ENCODE results near the gene KIF1A. TPM values are rescaled to one million over a fixed set of nuclear protein-coding genes. Genes with fewer than 3 reads are reported as not detected.
"Not testable (repeated sequence)": the region's sequence is repeated elsewhere in the genome, so short reads cannot be mapped to it uniquely, and the experiment has no call there.

The KIF1A gene
- total and polyA plus RNA-seq, 10 of the 15 experiments (the other 5 are each of a cell fraction or from before 2014, with no cell fraction given): 0.04 to 0.95 (median 0.06) TPM; not detected in 5

DNA sequence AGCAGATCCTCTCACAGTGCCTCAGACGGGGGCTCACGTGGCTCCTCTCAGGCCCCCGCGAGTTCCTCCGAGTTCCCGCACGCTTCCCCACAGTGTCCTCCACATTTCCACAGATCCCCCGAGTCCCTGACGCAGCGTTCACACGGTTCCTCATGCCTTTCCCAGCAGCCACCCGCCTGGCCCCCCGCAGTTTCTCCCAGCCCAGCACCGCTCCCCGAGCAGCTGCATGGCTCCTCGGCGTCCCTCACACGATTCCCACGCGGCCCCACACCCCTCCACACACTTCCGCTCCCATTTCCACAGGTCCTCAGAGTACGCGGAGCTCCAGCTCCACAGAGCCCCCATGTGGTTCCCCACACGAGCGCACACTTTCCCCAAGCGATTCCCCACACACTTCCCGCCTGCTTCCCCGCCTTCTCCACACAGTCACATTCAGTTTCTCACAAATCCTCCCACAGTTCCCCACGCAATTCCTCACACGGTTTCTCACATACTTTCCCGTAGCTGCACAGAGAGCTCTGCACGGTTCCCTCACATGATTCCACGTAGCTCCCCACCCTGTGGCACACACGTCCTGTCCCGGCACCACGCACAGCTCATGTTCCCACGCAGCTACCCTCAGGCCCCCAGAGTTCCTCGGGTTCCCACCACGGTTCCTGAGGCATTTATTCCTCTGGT is 39.9 kb downstream of the KIF1A start:
- 88% methylated on average over 32 of the region's 39 CpGs for WGBS (ENCODE audit: insufficient coverage, insufficient replicate concordance, low lambda C conversion rate, missing lambda C conversion rate)
- Histone ChIP-seq H3K27me3 (replicated peaks in 1 of 2; ENCODE audit: control insufficient read depth in 2 of 2, insufficient read depth in 2 of 2, low read length in 1 of 2) (no peaks in the 10 kb centered on the region), H3K79me2 (ENCODE audit: control insufficient read depth, insufficient read depth, low read length) (no peaks in the 10 kb centered on the region), H2AFZ (ENCODE audit: control insufficient read depth, low read depth, low read length) (no peak overlapping the region), H3K27ac (ENCODE audit: control insufficient read depth, insufficient read depth) (no peak overlapping the region), H3K9me3 (replicated peaks; ENCODE audit: control insufficient read depth, insufficient read depth, low read length) (no peaks in the 10 kb centered on the region; the same call in 2 of the 3 replicates), H3K4me1 (ENCODE audit: control insufficient read depth, insufficient read depth, low read length) (no peaks in the 10 kb centered on the region), H3K4me2 (ENCODE audit: control insufficient read depth, insufficient read depth) (no peak overlapping the region), H3K4me3 (no peak overlapping the region), H3K9ac (ENCODE audit: control insufficient read depth, insufficient read depth, low read length) (no peak overlapping the region), H3K36me3 (ENCODE audit: control insufficient read depth in 2 of 2, insufficient read depth in 2 of 2, low read length in 1 of 2) (no peaks in the 10 kb centered on the region), H4K20me1 (ENCODE audit: control insufficient read depth, insufficient read depth) (no peaks in the 10 kb centered on the region)
- ChIA-PET CTCF (no interaction called here), POLR2A (no interaction called here), RAD21 (ENCODE audit: unreplicated experiment) (no interaction called here), SMC1A (ENCODE audit: uncharacterized antibody, unreplicated experiment) (no interaction called here)
- DNase-seq (ENCODE audit: low read depth, low spot score): no peak
- no peak for FAIRE-seq
- BruUV-seq (replicated peaks): no TSS peak
- ATAC-seq: no peak
- TF ChIP-seq STAT1 (conservative IDR thresholded peaks at IDR 0.05): no peak
- TF ChIP-seq TCF7 (IDR thresholded peaks at IDR 0.05; ENCODE audit: borderline replicate concordance): no peak
- TF ChIP-seq NFYA (IDR thresholded peaks at IDR 0.05; ENCODE audit: borderline replicate concordance, low read depth, low read length): no peak
- TF ChIP-seq RAD51 (IDR thresholded peaks at IDR 0.05): no peak
- TF ChIP-seq FOXK2 (IDR thresholded peaks at IDR 0.05): no peak
- no peak for TF ChIP-seq SMAD5 (IDR thresholded peaks at IDR 0.05; ENCODE audit: low read depth)
- no peak for TF ChIP-seq ZNF384 (IDR thresholded peaks at IDR 0.05; ENCODE audit: borderline replicate concordance, low read depth, low read length)
- TF ChIP-seq CREM (IDR thresholded peaks at IDR 0.05; ENCODE audit: low read depth): no peak
- no peak for TF ChIP-seq ZNF24 (IDR thresholded peaks at IDR 0.05)
- TF ChIP-seq, protein P1, sequence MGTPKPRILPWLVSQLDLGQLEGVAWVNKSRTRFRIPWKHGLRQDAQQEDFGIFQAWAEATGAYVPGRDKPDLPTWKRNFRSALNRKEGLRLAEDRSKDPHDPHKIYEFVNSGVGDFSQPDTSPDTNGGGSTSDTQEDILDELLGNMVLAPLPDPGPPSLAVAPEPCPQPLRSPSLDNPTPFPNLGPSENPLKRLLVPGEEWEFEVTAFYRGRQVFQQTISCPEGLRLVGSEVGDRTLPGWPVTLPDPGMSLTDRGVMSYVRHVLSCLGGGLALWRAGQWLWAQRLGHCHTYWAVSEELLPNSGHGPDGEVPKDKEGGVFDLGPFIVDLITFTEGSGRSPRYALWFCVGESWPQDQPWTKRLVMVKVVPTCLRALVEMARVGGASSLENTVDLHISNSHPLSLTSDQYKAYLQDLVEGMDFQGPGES (IDR thresholded peaks at IDR 0.05): no peak
- TF ChIP-seq MEF2A (IDR thresholded peaks at IDR 0.05; ENCODE audit: insufficient read depth, low read depth, low read length): no peak
- no peak for TF ChIP-seq CHD4 (IDR thresholded peaks at IDR 0.05)
- TF ChIP-seq EZH2 (IDR thresholded peaks at IDR 0.05; ENCODE audit: borderline replicate concordance, control insufficient read depth, low read depth, low read length): no peak
- in situ Hi-C loops (cut with MboI) (no loop called here), intact Hi-C loops (cut with micrococcal nuclease; ENCODE audit: unreplicated experiment) (no loop called here)

DNA sequence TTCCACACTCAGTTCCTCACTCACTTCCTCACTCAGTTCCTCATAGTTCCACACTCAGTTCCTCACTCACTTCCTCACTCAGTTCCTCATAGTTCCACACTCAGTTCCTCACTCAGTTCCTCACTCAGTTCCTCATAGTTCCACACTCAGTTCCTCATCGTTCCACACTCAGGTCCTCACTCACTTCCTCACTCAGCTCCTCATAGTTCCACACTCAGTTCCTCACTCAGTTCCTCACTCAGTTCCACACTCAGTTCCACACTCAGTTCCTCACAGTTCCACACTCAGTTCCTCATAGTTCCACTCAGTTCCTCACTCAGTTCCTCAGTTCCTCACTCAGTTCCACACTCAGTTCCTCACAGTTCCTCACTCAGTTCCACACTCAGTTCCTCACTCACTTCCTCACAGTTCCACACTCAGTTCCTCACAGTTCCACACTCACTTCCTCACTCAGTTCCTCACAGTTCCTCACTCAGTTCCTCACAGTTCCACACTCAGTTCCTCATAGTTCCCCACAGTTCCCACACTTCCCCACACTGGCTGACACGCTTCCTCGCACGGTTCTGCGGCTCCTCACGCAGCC is 40.7 kb downstream of the KIF1A start:
- H3K9me3 ChIP-seq (replicated peaks; ENCODE audit: control insufficient read depth, insufficient read depth, low read length); H3K4me2 ChIP-seq (ENCODE audit: control insufficient read depth, insufficient read depth); SMC1A ChIA-PET (ENCODE audit: uncharacterized antibody, unreplicated experiment); DNase-seq (ENCODE audit: low read depth, low spot score); CTCF ChIA-PET; intact Hi-C loops (cut with micrococcal nuclease; ENCODE audit: unreplicated experiment); H3K27ac ChIP-seq (ENCODE audit: control insufficient read depth, insufficient read depth); in situ Hi-C loops (cut with MboI); RAD21 ChIA-PET (ENCODE audit: unreplicated experiment); H3K79me2 ChIP-seq (ENCODE audit: control insufficient read depth, insufficient read depth, low read length); H3K9ac ChIP-seq (ENCODE audit: control insufficient read depth, insufficient read depth, low read length); H4K20me1 ChIP-seq (ENCODE audit: control insufficient read depth, insufficient read depth); BruUV-seq (replicated peaks); H3K27me3 ChIP-seq (replicated peaks in 1 of 2; ENCODE audit: control insufficient read depth in 2 of 2, insufficient read depth in 2 of 2, low read length in 1 of 2); ATAC-seq; POLR2A ChIA-PET; H2AFZ ChIP-seq (ENCODE audit: control insufficient read depth, low read depth, low read length); FAIRE-seq; H3K4me1 ChIP-seq (ENCODE audit: control insufficient read depth, insufficient read depth, low read length); H3K36me3 ChIP-seq (ENCODE audit: control insufficient read depth in 2 of 2, insufficient read depth in 2 of 2, low read length in 1 of 2); H3K4me3 ChIP-seq: not testable (repeated sequence)
- WGBS (ENCODE audit: insufficient coverage, insufficient replicate concordance, low lambda C conversion rate, missing lambda C conversion rate): 54% methylated on average over 6 of the region's 6 CpGs
